A549 (cell line): Measurements from ENCODE around the gene TAF1L. TPM values are rescaled to one million over a fixed set of nuclear protein-coding genes. Genes with fewer than 3 reads are reported as not detected.

Experiments used
- ATAC-seq, 2 experiments: fragments of 200-7000 bp in 1 of 2; fragments of >200 bp in 1 of 2; cut with Nextera tagmentation in 1 of 2; cut with Tn5 transposase in 1 of 2; 3 replicates each; pipeline versions ENCODE4 v1.8.0 to v1.9.1; 2018 to 2020; ENCODE audit warnings: mild to moderate bottlenecking in 1 of 2, moderate library complexity in 1 of 2
- CTCF ChIA-PET: fragments of 300-600 bp; sonication (Branson Sonifier 250); formaldehyde crosslinking; extraction: SDS; loops from one replicate; lab custom pipeline; 2021; ENCODE audit warnings: antibody characterized with exemption, inconsistent platforms; lab: Yijun Ruan, JAX
- POLR2A ChIA-PET: fragments of 350-600 bp; formaldehyde crosslinking; extraction: SDS; loops from one replicate; lab custom pipeline; 2021; ENCODE audit warnings: antibody characterized with exemption, inconsistent platforms; lab: Yijun Ruan, JAX
- DNase-seq, 2 experiments: peaks; one replicate each; pipeline versions ENCODE4 v3.0.0 to v3.0.0-alpha.2; 2011 to 2016; ENCODE audit warnings: low read depth in 1 of 2, low spot score in 1 of 2
- FAIRE-seq: peaks from 2 replicates; lab custom pipeline; 2011; peaks lifted over from hg19 to GRCh38; lab: Jason Lieb, UNC
- H3K27ac ChIP-seq, 2 experiments: fragments of >200 bp; sonication (Bioruptor Twin); formaldehyde crosslinking; 3 replicates each; pipeline ENCODE4 v1.5.1; 2016 to 2017
- H3K4me1 ChIP-seq: fragments of >200 bp; sonication (Bioruptor Twin); formaldehyde crosslinking; 3 replicates; pipeline ENCODE4 v1.6.1; 2016
- H3K4me2 ChIP-seq: fragments of >200 bp; sonication (Bioruptor Twin); formaldehyde crosslinking; 3 replicates; pipeline ENCODE4 v1.6.1; 2016
- H3K4me3 ChIP-seq: fragments of >200 bp; sonication (Bioruptor Twin); formaldehyde crosslinking; 3 replicates; pipeline ENCODE4 v1.5.1; 2016
- H3K9me3 ChIP-seq: fragments of >200 bp; sonication (Bioruptor Twin); formaldehyde crosslinking; 3 replicates; pipeline ENCODE4 v1.6.1; 2016
- CBX2 ChIP-seq: fragments of 200-600 bp; sonication (generic); IDR thresholded peaks from 2 replicates; pipeline ENCODE4 v1.6.1; 2016; ENCODE audit warnings: low read depth, mild to moderate bottlenecking, borderline replicate concordance
- CHD4 ChIP-seq: fragments of 200-600 bp; sonication (generic); IDR thresholded peaks from 2 replicates; pipeline ENCODE4 v1.6.1; 2016; ENCODE audit warnings: antibody characterized with exemption, mild to moderate bottlenecking, borderline replicate concordance
- FOXS1 ChIP-seq: fragments of 250-450 bp; sonication (Bioruptor Pico); IDR thresholded peaks from 2 replicates; pipeline ENCODE4 v1.5.0; 2020; ENCODE audit warnings: mild to moderate bottlenecking, moderate library complexity
- HDAC2 ChIP-seq: fragments of 200-600 bp; sonication (generic); IDR thresholded peaks from 2 replicates; pipeline ENCODE4 v1.6.1; 2016
- HOXA7 ChIP-seq: fragments of 250-450 bp; sonication (Bioruptor Pico); IDR thresholded peaks from 2 replicates; pipeline ENCODE4 v1.5.0; 2020; ENCODE audit warnings: mild to moderate bottlenecking, moderate library complexity
- JUNB ChIP-seq: fragments of >200 bp; sonication (Bioruptor Twin); formaldehyde crosslinking; IDR thresholded peaks from 2 replicates; pipeline ENCODE4 v1.6.1; 2016
- KDM1A ChIP-seq: fragments of 200-600 bp; sonication (generic); IDR thresholded peaks from 2 replicates; pipeline ENCODE4 v1.6.1; 2016; ENCODE audit warnings: low read depth, mild to moderate bottlenecking
- KDM5A ChIP-seq: fragments of 200-600 bp; sonication (generic); IDR thresholded peaks from 2 replicates; pipeline ENCODE4 v1.6.1; 2016; ENCODE audit warnings: antibody characterized with exemption, mild to moderate bottlenecking
- MAFK ChIP-seq: fragments of 450-650 bp; IDR thresholded peaks from 2 replicates; pipeline ENCODE4 v1.6.1; 2014; ENCODE audit not compliant: partially characterized antibody
- MAZ ChIP-seq: fragments of 150-350 bp; IDR thresholded peaks from 2 replicates; pipeline ENCODE4 v1.6.1; 2014; ENCODE audit warnings: antibody characterized with exemption, low read depth, low read length, borderline replicate concordance
- NPAS2 ChIP-seq: fragments of 250-450 bp; sonication (Bioruptor Pico); IDR thresholded peaks from 2 replicates; pipeline ENCODE4 v1.8.0; 2022; ENCODE audit warnings: mild to moderate bottlenecking, moderate library complexity, borderline replicate concordance
- PHF8 ChIP-seq: fragments of 200-600 bp; sonication (generic); IDR thresholded peaks from 2 replicates; pipeline ENCODE4 v1.6.1; 2016; ENCODE audit warnings: low read depth, mild to moderate bottlenecking, antibody characterized with exemption, moderate library complexity, borderline replicate concordance
- RCOR1 ChIP-seq: fragments of 150-350 bp; IDR thresholded peaks from 2 replicates; pipeline ENCODE4 v1.6.1; 2014; ENCODE audit warnings: antibody characterized with exemption, low read length, low read depth
- RFX5 ChIP-seq: fragments of 450-650 bp; IDR thresholded peaks from 2 replicates; pipeline ENCODE4 v1.7.1; 2014; ENCODE audit warnings: antibody characterized with exemption, mild to moderate bottlenecking, moderate library complexity
- ZC3H11A ChIP-seq: fragments of 450-650 bp; IDR thresholded peaks from 2 replicates; pipeline ENCODE4 v1.6.1; 2014; ENCODE audit warnings: antibody characterized with exemption, mild to moderate bottlenecking
- ZSCAN20 ChIP-seq: fragments of 250-450 bp; sonication (Bioruptor Pico); IDR thresholded peaks from 2 replicates; pipeline ENCODE4 v1.8.0; 2022; ENCODE audit warnings: mild to moderate bottlenecking, moderate library complexity
- WGBS: methylation state at CpG from one replicate; pipeline ENCODE4 v1.1.6; 2017; ENCODE audit errors: missing lambda C conversion rate; 5-methylcytosine and 5-hydroxymethylcytosine counted together
- polyA plus RNA-seq, 4 experiments: library from polyadenylated mRNA; depleted of rRNA in 3 of 4; stranded (reverse); fragments of >200 nt; fragmentation: RNase III in 1 of 4; extraction: RNeasy Plus Mini Kit Qiagen cat#74134 plus additional on column Dnase treatment in 1 of 4; gene quantifications; 2 replicates in 3 of 4; 3 replicates in 1 of 4; pipeline ENCODE4 v1.2.3, GENCODE V29; 2011 to 2017
- TF ChIP-seq, protein P1 (sequence below): fragments of >200 bp; sonication (Bioruptor Twin); formaldehyde crosslinking; IDR thresholded peaks from 3 replicates; pipeline ENCODE4 v1.6.1; 2016

Gene TAF1L
- polyA plus RNA-seq, 2 of the 4 experiments (the other 2 are of a cell fraction), result 0.03 TPM; not detected in 1

DNA sequence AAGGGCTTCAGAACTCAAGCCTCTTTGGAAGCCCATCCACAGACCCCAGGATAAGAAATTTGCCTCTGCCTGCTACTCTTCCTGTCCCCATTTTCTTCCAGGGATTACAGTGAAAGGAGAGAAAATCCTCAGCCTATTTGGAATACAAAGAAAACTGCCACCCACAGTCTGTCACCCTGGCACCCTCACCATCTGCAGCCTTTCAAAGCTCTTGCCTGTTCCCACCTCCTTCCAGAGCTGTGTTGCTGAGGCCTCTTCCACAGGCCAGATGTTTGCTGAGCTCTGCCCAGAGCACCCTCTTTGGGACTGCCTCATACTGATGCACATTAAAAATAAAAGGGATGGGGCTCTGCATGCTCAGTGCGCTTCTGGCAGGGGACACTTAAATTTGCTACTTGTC, 35.9 kb upstream of the TAF1L start (continued):
- TF ChIP-seq MAZ (no peak), RFX5 (no peak), HOXA7 (CRISPR knock-in tag) (no peak)
- TF ChIP-seq, protein P1, sequence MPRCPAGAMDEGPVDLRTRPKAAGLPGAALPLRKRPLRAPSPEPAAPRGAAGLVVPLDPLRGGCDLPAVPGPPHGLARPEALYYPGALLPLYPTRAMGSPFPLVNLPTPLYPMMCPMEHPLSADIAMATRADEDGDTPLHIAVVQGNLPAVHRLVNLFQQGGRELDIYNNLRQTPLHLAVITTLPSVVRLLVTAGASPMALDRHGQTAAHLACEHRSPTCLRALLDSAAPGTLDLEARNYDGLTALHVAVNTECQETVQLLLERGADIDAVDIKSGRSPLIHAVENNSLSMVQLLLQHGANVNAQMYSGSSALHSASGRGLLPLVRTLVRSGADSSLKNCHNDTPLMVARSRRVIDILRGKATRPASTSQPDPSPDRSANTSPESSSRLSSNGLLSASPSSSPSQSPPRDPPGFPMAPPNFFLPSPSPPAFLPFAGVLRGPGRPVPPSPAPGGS, result no peak
- TF ChIP-seq, all 56 proteins: peak for 0

DNA sequence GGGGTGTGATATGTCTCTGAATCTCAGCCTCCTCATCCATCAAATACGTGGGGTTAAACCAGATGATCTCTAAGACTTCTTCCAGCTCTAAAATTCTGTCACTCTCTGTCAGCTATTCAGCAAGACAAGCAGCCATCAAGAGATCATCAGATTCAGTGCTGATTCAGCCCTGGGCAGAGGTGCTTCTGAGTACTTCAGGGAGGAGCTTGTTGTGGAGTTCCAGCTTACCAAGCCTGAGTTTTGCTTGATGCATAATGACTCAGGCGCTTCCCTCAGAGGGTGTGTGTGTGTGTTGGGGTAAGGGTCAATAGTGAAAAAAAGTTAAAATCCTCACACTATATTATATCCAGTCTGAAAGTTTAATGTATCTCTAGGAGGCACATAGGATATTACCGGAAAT, 29.6 kb upstream of the TAF1L start:
- H3K27ac ChIP-seq, result peak overlapping the region in 1 of 2 experiments; percentile 72; a peak in 3 of 6 replicates
- FAIRE-seq, result no peak
- peak in 1 of 2 experiments; percentile 45 for DNase-seq
- POLR2A ChIA-PET, result interaction anchor here (0.6 to 1.9 kb wide), 4 partner anchors 20 to 363 kb away, joined by 3 to 9 read pairs (median 4); no protein-coding TSS in a partner anchor
- H3K4me1 ChIP-seq, result peaks cover 12% of the 10 kb centered on the region
- H3K4me2 ChIP-seq, result peak overlapping the region; percentile 44
- peak; percentile 84 to 98 for ATAC-seq
- TF ChIP-seq MAFK (peak; percentile 24), JUNB (no peak)
- H3K9me3 ChIP-seq, result peaks cover 4% of the 10 kb centered on the region; the same call in 1 of the 3 replicates
- 35% methylated on average over 3 of the region's 3 CpGs for WGBS
- CTCF ChIA-PET, result interaction anchor here (0.6 to 1.2 kb wide), 9 partner anchors 8 to 573 kb away, joined by 3 to 5 read pairs (median 3); no protein-coding TSS in a partner anchor
- H3K4me3 ChIP-seq, result no peak overlapping the region

DNA sequence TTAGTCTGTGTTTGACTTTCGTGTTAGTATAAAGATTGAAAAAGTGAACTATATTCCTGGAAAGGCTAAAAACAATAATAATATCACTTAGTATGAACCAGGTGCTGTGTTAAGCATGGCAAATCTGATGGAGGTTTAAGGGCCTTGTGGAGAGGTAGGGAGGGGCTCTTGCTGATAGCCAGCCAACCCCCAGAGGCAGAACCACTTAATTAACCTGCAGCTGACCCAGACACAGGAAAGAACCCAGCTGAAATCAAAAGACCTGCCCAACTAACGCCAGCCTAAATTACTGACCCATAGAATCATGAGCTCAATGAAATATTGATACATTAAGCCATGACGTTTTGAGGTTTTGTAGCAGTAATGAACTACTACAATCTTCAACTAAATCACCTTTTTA, 28.3 kb upstream of the TAF1L start:
- ATAC-seq, result no peak

DNA sequence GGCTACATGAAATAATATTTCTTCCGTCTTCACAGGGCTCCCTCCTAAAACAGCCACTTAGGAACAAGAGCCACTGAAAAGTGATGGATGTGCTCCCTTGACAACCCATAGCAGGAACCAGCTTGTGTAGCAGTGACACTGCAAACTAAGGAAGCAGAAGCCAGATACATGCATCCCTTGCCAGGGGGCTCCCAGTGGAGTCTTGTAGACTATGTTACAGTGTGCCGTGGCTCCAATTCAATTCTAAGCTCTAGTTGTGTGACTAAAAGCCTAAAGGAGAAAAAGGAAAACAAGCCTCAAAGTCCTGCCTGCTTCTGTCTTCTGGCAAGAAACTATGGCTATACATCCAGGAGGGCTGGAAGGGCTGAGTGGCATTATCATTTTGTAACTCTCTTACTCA, 12.2 kb upstream of the TAF1L start:
- Histone ChIP-seq H3K27ac (no peak overlapping the region), H3K4me3 (no peak overlapping the region), H3K4me1 (no peaks in the 10 kb centered on the region), H3K4me2 (no peak overlapping the region), H3K9me3 (no peaks in the 10 kb centered on the region)
- CTCF ChIA-PET, result interaction anchor here (1.9 kb wide), 1 partner anchor 68 kb away, joined by 5 read pairs; no protein-coding TSS in a partner anchor
- POLR2A ChIA-PET, result no interaction called here
- ATAC-seq (no peak), FAIRE-seq (no peak), DNase-seq (no peak)
- TF ChIP-seq KDM1A, result no peak
- TF ChIP-seq CBX2, result no peak
- no peak for TF ChIP-seq ZC3H11A
- TF ChIP-seq, protein P1, result no peak
- TF ChIP-seq HDAC2, result no peak
- TF ChIP-seq RFX5, result no peak
- TF ChIP-seq HOXA7 (CRISPR knock-in tag), result no peak
- no peak for TF ChIP-seq PHF8
- TF ChIP-seq CHD4, result no peak
- no peak for TF ChIP-seq RCOR1
- no peak for TF ChIP-seq KDM5A
- no peak for TF ChIP-seq MAZ
- no peak for TF ChIP-seq NPAS2 (CRISPR knock-in tag)
- WGBS, result 37% methylated on average over 2 of the region's 2 CpGs

More for the DNA sequence above, 28.3 kb upstream of the TAF1L start:
- ChIA-PET POLR2A (no interaction called here), CTCF (interaction anchor here (0.8 to 1.7 kb wide), 3 partner anchors 82 to 304 kb away, joined by 3 read pairs; no protein-coding TSS in a partner anchor)
- Histone ChIP-seq H3K9me3 (peaks cover 4% of the 10 kb centered on the region; the same call in 1 of the 3 replicates), H3K4me2 (no peak overlapping the region), H3K4me3 (no peak overlapping the region), H3K27ac (peak overlapping the region in 1 of 2 experiments; percentile 60; a peak in 1 of 6 replicates), H3K4me1 (peaks cover 12% of the 10 kb centered on the region)
- WGBS, result 14% methylated on average over 3 of the region's 3 CpGs
- no peak for FAIRE-seq
- DNase-seq, result no peak
- TF ChIP-seq ZSCAN20 (CRISPR knock-in tag), result no peak
- no peak for TF ChIP-seq PHF8
- TF ChIP-seq FOXS1 (CRISPR knock-in tag), result no peak
